PFSK-1 (cell line): Measurements from ENCODE around the gene ISG15.

Experiments used
- FOXP2 ChIP-seq: optimal IDR thresholded peaks from 2 replicates; pipeline ENCODE3; 2011; ENCODE audit warnings: borderline replicate concordance, control low read depth, inconsistent platforms; ENCODE audit not compliant: insufficient read depth; ENCODE audit errors: extremely low read length, extremely low read depth
- POLR2AphosphoS5 ChIP-seq: IDR thresholded peaks from 2 replicates; pipeline ENCODE4 v1.6.1; 2012; ENCODE audit warnings: low read depth, mild to moderate bottlenecking, control low read depth, low read length, moderate library complexity
- SIN3A ChIP-seq: IDR thresholded peaks from 2 replicates; pipeline ENCODE4 v1.6.1; 2012; ENCODE audit warnings: mild to moderate bottlenecking, low read length, moderate library complexity, borderline replicate concordance; ENCODE audit not compliant: insufficient read depth
- TAF1 ChIP-seq: IDR thresholded peaks from 2 replicates; pipeline ENCODE4 v1.6.1; 2012; ENCODE audit warnings: low read length, control low read depth, borderline replicate concordance; ENCODE audit not compliant: insufficient read depth
- TF ChIP-seq, protein P1 (sequence below), 2 experiments: IDR thresholded peaks; 2 replicates each; pipeline versions ENCODE4 v1.6.1 to v1.8.0; 2011 to 2012; ENCODE audit warnings: low read depth in 2 of 2, low read length in 2 of 2, control low read depth in 1 of 2, inconsistent platforms in 1 of 2, mild to moderate bottlenecking in 1 of 2, moderate library complexity in 1 of 2; ENCODE audit not compliant: insufficient read depth in 1 of 2

ISG15 gene

DNA sequence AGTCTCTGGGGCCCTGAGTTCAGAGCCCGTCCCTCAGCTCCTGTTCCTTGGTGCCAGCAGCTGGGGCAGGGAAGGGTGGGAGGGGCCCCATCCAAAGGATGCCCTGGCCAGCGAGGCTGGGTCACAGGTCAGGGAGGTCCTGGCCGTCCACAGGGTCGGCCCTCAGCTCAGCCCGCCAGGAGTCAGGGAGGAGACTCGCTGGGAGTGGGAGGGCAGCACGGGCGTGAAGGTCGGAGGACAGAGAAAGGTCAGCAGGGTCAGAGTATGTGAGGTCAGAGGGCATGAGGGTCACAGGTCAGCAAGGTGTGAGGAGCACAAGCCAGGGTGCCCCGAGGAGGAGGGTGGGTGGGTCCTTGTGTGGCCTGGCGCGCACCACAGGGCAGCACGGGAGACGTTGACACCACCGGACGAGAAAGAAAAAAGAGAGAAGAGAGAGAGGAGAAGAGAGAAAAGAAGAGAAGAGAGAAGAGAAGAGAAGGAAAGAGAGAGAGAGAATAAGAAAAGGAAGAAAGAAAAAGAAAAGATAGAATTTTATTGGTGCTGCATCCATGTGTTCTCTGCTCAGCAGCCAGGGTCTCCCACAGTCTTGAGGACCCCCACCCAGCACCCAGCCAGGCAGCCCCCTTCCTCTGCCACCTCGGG, 38.5 kb upstream of the ISG15 start:
- TF ChIP-seq SIN3A (no peak), TAF1 (no peak), POLR2AphosphoS5 (no peak)
- TF ChIP-seq, protein P1, sequence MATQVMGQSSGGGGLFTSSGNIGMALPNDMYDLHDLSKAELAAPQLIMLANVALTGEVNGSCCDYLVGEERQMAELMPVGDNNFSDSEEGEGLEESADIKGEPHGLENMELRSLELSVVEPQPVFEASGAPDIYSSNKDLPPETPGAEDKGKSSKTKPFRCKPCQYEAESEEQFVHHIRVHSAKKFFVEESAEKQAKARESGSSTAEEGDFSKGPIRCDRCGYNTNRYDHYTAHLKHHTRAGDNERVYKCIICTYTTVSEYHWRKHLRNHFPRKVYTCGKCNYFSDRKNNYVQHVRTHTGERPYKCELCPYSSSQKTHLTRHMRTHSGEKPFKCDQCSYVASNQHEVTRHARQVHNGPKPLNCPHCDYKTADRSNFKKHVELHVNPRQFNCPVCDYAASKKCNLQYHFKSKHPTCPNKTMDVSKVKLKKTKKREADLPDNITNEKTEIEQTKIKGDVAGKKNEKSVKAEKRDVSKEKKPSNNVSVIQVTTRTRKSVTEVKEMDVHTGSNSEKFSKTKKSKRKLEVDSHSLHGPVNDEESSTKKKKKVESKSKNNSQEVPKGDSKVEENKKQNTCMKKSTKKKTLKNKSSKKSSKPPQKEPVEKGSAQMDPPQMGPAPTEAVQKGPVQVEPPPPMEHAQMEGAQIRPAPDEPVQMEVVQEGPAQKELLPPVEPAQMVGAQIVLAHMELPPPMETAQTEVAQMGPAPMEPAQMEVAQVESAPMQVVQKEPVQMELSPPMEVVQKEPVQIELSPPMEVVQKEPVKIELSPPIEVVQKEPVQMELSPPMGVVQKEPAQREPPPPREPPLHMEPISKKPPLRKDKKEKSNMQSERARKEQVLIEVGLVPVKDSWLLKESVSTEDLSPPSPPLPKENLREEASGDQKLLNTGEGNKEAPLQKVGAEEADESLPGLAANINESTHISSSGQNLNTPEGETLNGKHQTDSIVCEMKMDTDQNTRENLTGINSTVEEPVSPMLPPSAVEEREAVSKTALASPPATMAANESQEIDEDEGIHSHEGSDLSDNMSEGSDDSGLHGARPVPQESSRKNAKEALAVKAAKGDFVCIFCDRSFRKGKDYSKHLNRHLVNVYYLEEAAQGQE (IDR thresholded peaks at IDR 0.05; ENCODE audit: insufficient read depth in 1 of 2, low read depth in 2 of 2, low read length in 2 of 2) = no peak

DNA sequence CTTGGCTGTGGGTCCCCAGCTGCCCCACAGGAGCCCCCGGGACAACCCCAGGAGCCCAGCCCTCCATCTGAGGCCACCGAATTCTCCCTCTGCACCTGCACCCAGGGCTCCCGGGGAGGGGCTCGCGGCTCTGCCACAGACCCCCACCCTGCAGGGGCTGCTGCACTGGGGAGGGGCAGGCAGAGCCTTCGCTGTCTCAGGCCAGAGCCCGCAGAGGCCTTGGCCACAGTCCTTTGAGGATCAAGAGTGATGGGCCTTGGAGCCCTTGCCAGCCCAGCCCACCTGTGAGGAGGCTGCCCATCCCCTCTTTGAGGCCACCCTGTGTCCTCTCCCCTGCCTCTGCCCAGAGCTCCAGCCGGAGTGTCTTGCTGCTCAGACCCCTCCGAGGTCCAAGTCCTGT, 37.9 kb upstream of the ISG15 start:
- TF ChIP-seq FOXP2 = no peak
- no peak for TF ChIP-seq SIN3A
- TF ChIP-seq TAF1 = no peak
- no peak for TF ChIP-seq POLR2AphosphoS5
- TF ChIP-seq, protein P1 (IDR thresholded peaks at IDR 0.05; ENCODE audit: insufficient read depth in 1 of 2, low read depth in 2 of 2, low read length in 2 of 2) = no peak

DNA sequence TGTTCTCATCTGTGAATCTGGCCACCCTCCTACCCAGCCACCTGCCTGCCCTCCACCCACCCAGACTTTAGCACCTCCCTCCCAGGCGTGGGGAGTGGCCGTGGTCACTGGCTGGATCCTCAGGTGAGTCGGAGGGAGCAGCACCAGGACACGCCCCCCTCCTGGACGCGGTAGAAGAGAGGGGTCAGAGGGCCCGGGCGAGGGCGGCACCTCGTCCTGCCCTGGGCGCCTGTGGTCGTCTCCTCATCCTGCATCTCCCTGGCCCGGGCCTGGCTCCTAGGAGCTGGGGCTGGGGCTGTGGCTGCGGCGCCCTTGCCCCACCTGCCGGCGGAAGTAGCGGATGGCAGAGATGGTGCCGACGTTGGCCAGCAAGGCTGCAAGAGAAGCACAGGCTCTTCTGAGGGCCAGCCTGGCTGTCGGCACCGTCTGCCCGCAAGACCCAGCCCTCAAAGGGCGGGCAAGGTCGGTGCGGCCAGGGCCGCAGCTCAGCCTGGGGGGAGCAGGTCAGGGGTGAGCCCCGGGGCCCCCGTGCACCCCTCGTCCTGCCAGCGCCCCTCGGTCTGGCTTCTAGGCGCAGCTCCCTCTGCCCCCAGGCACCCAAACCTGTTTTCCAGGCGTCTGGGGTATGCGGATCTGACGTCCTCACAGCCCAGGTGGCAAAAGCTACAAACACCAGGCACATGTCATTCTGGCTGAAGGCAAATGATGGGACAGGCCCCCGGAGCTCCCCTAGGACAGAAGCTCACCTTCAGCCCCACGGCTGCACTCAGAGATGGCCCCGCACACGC, 37.2 kb upstream of the ISG15 start:
- no peak for TF ChIP-seq POLR2AphosphoS5
- TF ChIP-seq, protein P1 (IDR thresholded peaks at IDR 0.05; ENCODE audit: insufficient read depth in 1 of 2, low read depth in 2 of 2, low read length in 2 of 2) = no peak
- no peak for TF ChIP-seq SIN3A
- TF ChIP-seq FOXP2 = no peak
- TF ChIP-seq TAF1 = no peak

DNA sequence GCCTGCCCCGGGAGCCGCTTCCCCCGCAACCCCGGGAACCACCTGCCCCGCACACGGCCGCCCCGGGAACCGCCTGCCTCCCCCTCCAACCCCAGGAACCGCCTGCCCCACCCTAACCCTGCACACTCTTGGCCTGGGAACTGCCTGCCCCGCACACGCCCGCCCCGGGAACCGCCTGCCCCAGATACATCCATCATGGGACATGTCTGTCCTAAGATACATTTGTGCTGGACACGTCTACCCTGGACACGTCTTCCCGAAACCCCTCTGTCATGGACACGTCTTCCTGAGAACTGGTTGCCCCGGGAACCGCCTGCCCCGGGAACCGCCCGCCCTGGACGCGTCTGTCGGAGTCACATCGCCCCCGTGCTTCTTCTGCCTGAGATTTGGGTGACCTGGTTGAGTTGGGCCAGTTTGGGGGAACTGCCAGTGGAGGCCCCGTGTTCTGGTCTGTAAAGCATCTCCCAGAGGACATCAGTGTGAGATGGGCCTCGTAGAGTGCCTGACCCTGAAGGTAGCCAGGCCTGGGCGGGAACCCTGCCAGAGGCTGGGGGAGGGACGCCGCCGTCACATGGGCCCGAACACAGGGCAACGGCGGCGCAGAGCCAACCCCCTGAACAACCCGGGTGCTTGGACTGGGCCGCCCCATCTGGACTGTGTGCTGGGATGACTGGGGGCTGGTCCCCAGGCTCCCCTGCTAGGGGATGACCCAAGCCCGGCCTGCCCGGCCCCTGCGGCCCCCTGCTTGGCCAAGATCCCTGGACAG, 35.0 kb upstream of the ISG15 start:
- TF ChIP-seq, protein P1 (IDR thresholded peaks at IDR 0.05; ENCODE audit: insufficient read depth in 1 of 2, low read depth in 2 of 2, low read length in 2 of 2) = no peak
- TF ChIP-seq FOXP2 (no peak), TAF1 (no peak), SIN3A (no peak), POLR2AphosphoS5 (no peak)
